HEK293T (cell line): ENCODE data around the gene ZSCAN4.

Experiments
- CTCF ChIA-PET: fragments of 350-600 bp; formaldehyde crosslinking; extraction: SDS; loops from one replicate; lab custom pipeline; 2021; ENCODE audit warnings: antibody characterized with exemption, inconsistent platforms; lab: Yijun Ruan, JAX
- POLR2A ChIA-PET: fragments of 350-600 bp; formaldehyde crosslinking; extraction: SDS; loops from one replicate; lab custom pipeline; 2020; ENCODE audit warnings: antibody characterized with exemption, inconsistent platforms; lab: Yijun Ruan, JAX
- DNase-seq: peaks from one replicate; pipeline ENCODE4 v3.0.0; 2012; ENCODE audit warnings: mixed read lengths; ENCODE audit errors: extremely low spot score
- ARNT ChIP-seq: fragments of 450-650 bp; IDR thresholded peaks from 2 replicates; pipeline ENCODE4 v1.6.1; 2017; ENCODE audit warnings: mild to moderate bottlenecking
- BHLHE40 ChIP-seq: fragments of 450-650 bp; IDR thresholded peaks from 2 replicates; pipeline ENCODE4 v1.6.1; 2016; ENCODE audit warnings: mild to moderate bottlenecking, moderate library complexity, borderline replicate concordance
- CTBP1 ChIP-seq: fragments of 450-650 bp; IDR thresholded peaks from 2 replicates; pipeline ENCODE4 v1.6.1; 2016; ENCODE audit warnings: borderline replicate concordance
- ELF4 ChIP-seq: fragments of 450-650 bp; IDR thresholded peaks from 2 replicates; pipeline ENCODE4 v1.6.1; 2017; ENCODE audit warnings: antibody characterized with exemption
- FOXA1 ChIP-seq: fragments of 450-650 bp; IDR thresholded peaks from 2 replicates; pipeline ENCODE4 v1.6.1; 2016; ENCODE audit warnings: mild to moderate bottlenecking
- FOXK2 ChIP-seq: fragments of 450-650 bp; IDR thresholded peaks from 2 replicates; pipeline ENCODE4 v1.6.1; 2016; ENCODE audit warnings: mild to moderate bottlenecking
- FOXM1 ChIP-seq: fragments of 450-650 bp; IDR thresholded peaks from 2 replicates; pipeline ENCODE4 v1.6.1; 2017; ENCODE audit warnings: mild to moderate bottlenecking, borderline replicate concordance
- HDGF ChIP-seq: fragments of 450-650 bp; IDR thresholded peaks from 2 replicates; pipeline ENCODE4 v1.6.1; 2017; ENCODE audit warnings: antibody characterized with exemption, borderline replicate concordance
- L3MBTL2 ChIP-seq: fragments of 450-650 bp; conservative IDR thresholded peaks from 2 replicates; pipeline ENCODE4 v1.6.1; 2016; ENCODE audit warnings: mild to moderate bottlenecking
- LEF1 ChIP-seq: fragments of 450-650 bp; IDR thresholded peaks from 2 replicates; pipeline ENCODE4 v1.6.1; 2017; ENCODE audit warnings: mild to moderate bottlenecking, borderline replicate concordance
- NFRKB ChIP-seq: fragments of 450-650 bp; IDR thresholded peaks from 2 replicates; pipeline ENCODE4 v1.6.1; 2016; ENCODE audit warnings: mild to moderate bottlenecking, moderate library complexity
- PKNOX1 ChIP-seq: fragments of 450-650 bp; IDR thresholded peaks from 2 replicates; pipeline ENCODE4 v1.6.1; 2016
- SP1 ChIP-seq: fragments of 450-650 bp; IDR thresholded peaks from 2 replicates; pipeline ENCODE4 v1.6.1; 2017
- SUZ12 ChIP-seq: fragments of 450-650 bp; IDR thresholded peaks from 2 replicates; pipeline ENCODE4 v1.6.1; 2016; ENCODE audit warnings: mild to moderate bottlenecking
- TARDBP ChIP-seq: fragments of 450-650 bp; IDR thresholded peaks from 2 replicates; pipeline ENCODE4 v1.6.1; 2016
- ZNF384 ChIP-seq: fragments of 450-650 bp; IDR thresholded peaks from 2 replicates; pipeline ENCODE4 v1.6.1; 2016

ZSCAN4 gene

GRCh38 chr19:57641715-57642234 lies 27.0 kb upstream of the ZSCAN4 start:
- CTCF ChIA-PET = no interaction called here
- TF ChIP-seq FOXK2 (no peak), HDGF (no peak), SP1 (no peak), CTBP1 (no peak), FOXA1 (no peak), NFRKB (no peak), ZNF384 (no peak), PKNOX1 (no peak), ELF4 (no peak), TARDBP (no peak)
- DNase-seq = no peak
- POLR2A ChIA-PET = no interaction called here

GRCh38 chr19:57642396-57643046 lies 26.2 kb upstream of the ZSCAN4 start:
- ChIA-PET POLR2A (no interaction called here), CTCF (no interaction called here)
- no peak for DNase-seq
- TF ChIP-seq LEF1 = no peak
- no peak for TF ChIP-seq FOXA1

- ChIA-PET POLR2A (no interaction called here), CTCF (no interaction called here)
- no peak for DNase-seq
- TF ChIP-seq SUZ12 = no peak
- no peak for TF ChIP-seq PKNOX1
- no peak for TF ChIP-seq SP1
Observed at GRCh38 chr19:57643734-57644133, 25.0 kb upstream of the ZSCAN4 start.

- TF ChIP-seq SP1 (no peak), ELF4 (no peak), NFRKB (no peak), PKNOX1 (no peak), FOXM1 (no peak), ZNF384 (no peak), HDGF (no peak)
- POLR2A ChIA-PET = no interaction called here
- no peak for DNase-seq
- CTCF ChIA-PET = no interaction called here
Observed at GRCh38 chr19:57648331-57649003, 20.3 kb upstream of the ZSCAN4 start.

- no peak for DNase-seq
- ChIA-PET CTCF (interaction anchor here (0.6 kb wide), 1 partner anchor 246 kb away, joined by 4 read pairs; no protein-coding TSS in a partner anchor), POLR2A (no interaction called here)
- no peak for TF ChIP-seq FOXK2
- TF ChIP-seq LEF1 = no peak
- no peak for TF ChIP-seq BHLHE40
- no peak for TF ChIP-seq FOXA1
- TF ChIP-seq ELF4 = no peak
- no peak for TF ChIP-seq CTBP1
- no peak for TF ChIP-seq FOXM1
- TF ChIP-seq SP1 = no peak
- no peak for TF ChIP-seq TARDBP
- no peak for TF ChIP-seq NFRKB
Observed at GRCh38 chr19:57651654-57651996, 17.1 kb upstream of the ZSCAN4 start.

- TF ChIP-seq ELF4 (no peak), FOXA1 (no peak), LEF1 (no peak), FOXK2 (no peak), BHLHE40 (no peak)
- ChIA-PET CTCF (no interaction called here), POLR2A (no interaction called here)
- DNase-seq = no peak
Observed at GRCh38 chr19:57653689-57654088, 15.0 kb upstream of the ZSCAN4 start.

GRCh38 chr19:57655443-57655842 lies 13.3 kb upstream of the ZSCAN4 start:
- CTCF ChIA-PET = no interaction called here
- POLR2A ChIA-PET = no interaction called here

More at GRCh38 chr19:57655443-57655842, 13.3 kb upstream of the ZSCAN4 start:
- TF ChIP-seq ELF4 (no peak), ARNT (no peak), FOXA1 (no peak), NFRKB (no peak), HDGF (no peak), TARDBP (no peak), ZNF384 (no peak), CTBP1 (no peak), SP1 (no peak), L3MBTL2 (no peak), BHLHE40 (no peak), LEF1 (no peak), FOXK2 (no peak), FOXM1 (no peak), PKNOX1 (no peak), SUZ12 (no peak)
- no peak for DNase-seq
